Measurements from ENCODE around the gene FOXP1.
A peak's percentile ranks its signal among the peaks of the same experiment; 100 is the strongest.

Gene FOXP1

GRCh38 chr3:71388535-71389120, 194.9 kb downstream of the FOXP1 start:
- no peak for TF ChIP-seq POLR2A (IDR thresholded peaks at IDR 0.05; ENCODE audit: low read depth, low read length)
- FAIRE-seq, result no peak
- no peak for DNase-seq (ENCODE audit: insufficient read length, low spot score)

GRCh38 chr3:71387586-71387985, 195.9 kb downstream of the FOXP1 start:
- FAIRE-seq (no peak), DNase-seq (ENCODE audit: insufficient read length, low spot score) (no peak)
- TF ChIP-seq POLR2A (IDR thresholded peaks at IDR 0.05; ENCODE audit: low read depth, low read length), result no peak

GRCh38 chr3:71384837-71385716, 198.5 kb downstream of the FOXP1 start:
- FAIRE-seq (no peak), DNase-seq (ENCODE audit: insufficient read length, low spot score) (no peak)
- TF ChIP-seq POLR2A (IDR thresholded peaks at IDR 0.05; ENCODE audit: low read depth, low read length), result no peak

GRCh38 chr3:71384388-71384787, 199.1 kb downstream of the FOXP1 start:
- FAIRE-seq (no peak), DNase-seq (ENCODE audit: insufficient read length, low spot score) (no peak)
- no peak for TF ChIP-seq POLR2A (IDR thresholded peaks at IDR 0.05; ENCODE audit: low read depth, low read length)

GRCh38 chr3:71380096-71380495, 203.4 kb downstream of the FOXP1 start:
- no peak for FAIRE-seq
- no peak for TF ChIP-seq POLR2A (IDR thresholded peaks at IDR 0.05; ENCODE audit: low read depth, low read length)
- DNase-seq (ENCODE audit: insufficient read length, low spot score), result no peak

GRCh38 chr3:71378509-71378908, 205.0 kb downstream of the FOXP1 start:
- FAIRE-seq (no peak), DNase-seq (ENCODE audit: insufficient read length, low spot score) (no peak)
- TF ChIP-seq POLR2A (IDR thresholded peaks at IDR 0.05; ENCODE audit: low read depth, low read length), result no peak

- no peak for TF ChIP-seq POLR2A (IDR thresholded peaks at IDR 0.05; ENCODE audit: low read depth, low read length)
- no peak for DNase-seq (ENCODE audit: insufficient read length, low spot score)
- FAIRE-seq, result no peak
These were observed 206.6 kb downstream of the FOXP1 start for GRCh38 chr3:71376911-71377310.

GRCh38 chr3:71376503-71376902, 207.0 kb downstream of the FOXP1 start:
- FAIRE-seq (no peak), DNase-seq (ENCODE audit: insufficient read length, low spot score) (no peak)
- TF ChIP-seq POLR2A (IDR thresholded peaks at IDR 0.05; ENCODE audit: low read depth, low read length), result no peak

GRCh38 chr3:71374582-71374981, 208.9 kb downstream of the FOXP1 start:
- DNase-seq (ENCODE audit: insufficient read length, low spot score) (no peak), FAIRE-seq (no peak)
- no peak for TF ChIP-seq POLR2A (IDR thresholded peaks at IDR 0.05; ENCODE audit: low read depth, low read length)

- no peak for TF ChIP-seq POLR2A (IDR thresholded peaks at IDR 0.05; ENCODE audit: low read depth, low read length)
- DNase-seq (ENCODE audit: insufficient read length, low spot score) (no peak), FAIRE-seq (no peak)
These were observed 210.5 kb downstream of the FOXP1 start for GRCh38 chr3:71372911-71373637.

GRCh38 chr3:71372241-71372768, 211.2 kb downstream of the FOXP1 start:
- no peak for TF ChIP-seq POLR2A (IDR thresholded peaks at IDR 0.05; ENCODE audit: low read depth, low read length)
- DNase-seq (ENCODE audit: insufficient read length, low spot score) (no peak), FAIRE-seq (no peak)

GRCh38 chr3:71371282-71371681, 212.2 kb downstream of the FOXP1 start:
- DNase-seq (ENCODE audit: insufficient read length, low spot score), result no peak
- FAIRE-seq, result peak; percentile 69

GRCh38 chr3:71370467-71370866, 213.1 kb downstream of the FOXP1 start:
- FAIRE-seq, result no peak
- no peak for TF ChIP-seq POLR2A (IDR thresholded peaks at IDR 0.05; ENCODE audit: low read depth, low read length)
- no peak for DNase-seq (ENCODE audit: insufficient read length, low spot score)

More at GRCh38 chr3:71371282-71371681, 212.2 kb downstream of the FOXP1 start:
- TF ChIP-seq POLR2A (IDR thresholded peaks at IDR 0.05; ENCODE audit: low read depth, low read length), result no peak
